Thyroid gland (tissue), 4 donors: Measurements from ENCODE around the gene MAP3K8. TPM values are rescaled to one million over a fixed set of nuclear protein-coding genes. Genes with fewer than 3 reads are reported as not detected.
"Not testable (repeated sequence)": the region's sequence is repeated elsewhere in the genome, so short reads cannot be mapped to it uniquely, and the experiment has no call there.

Source experiments
- DNase-seq, 2 donors: peaks; one replicate each; pipeline ENCODE4 v3.0.0-alpha.2; 2019
- H3K27ac ChIP-seq, 3 donors: fragments of 200-600 bp; sonication (generic); 1 replicate in 2 of 3; 2 replicates in 1 of 3; pipeline ENCODE4 v1.5.1; 2016 to 2019; ENCODE audit warnings: mild to moderate bottlenecking in 1 of 3, moderate library complexity in 1 of 3
- H3K27me3 ChIP-seq: fragments of 200-600 bp; sonication (generic); one replicate; pipeline ENCODE4 v1.5.1; 2019
- H3K36me3 ChIP-seq, 2 donors: fragments of 200-600 bp; sonication (generic); one replicate each; pipeline ENCODE4 v1.5.1; 2016 to 2019
- H3K4me1 ChIP-seq, 2 donors: fragments of 200-600 bp; sonication (generic); one replicate each; pipeline ENCODE4 v1.5.1; 2017 to 2019
- H3K4me3 ChIP-seq, 3 donors: fragments of 200-600 bp; sonication (generic); replicated peaks in 1 of 3; 1 replicate in 2 of 3; 2 replicates in 1 of 3; pipeline ENCODE4 v1.5.1; 2016; ENCODE audit warnings: mild to moderate bottlenecking in 1 of 3
- H3K9me3 ChIP-seq: fragments of 200-600 bp; sonication (generic); one replicate; pipeline ENCODE4 v1.5.1; 2017
- POLR2A ChIP-seq, 2 donors: fragments of 450-650 bp; IDR thresholded peaks; one replicate each; pipeline ENCODE4 v1.6.1; 2017; ENCODE audit warnings: antibody characterized with exemption in 2 of 2, mild to moderate bottlenecking in 2 of 2, moderate library complexity in 1 of 2
- WGBS, 2 donors: methylation state at CpG; one replicate each; pipeline ENCODE4 v1.1.5; 2017; 5-methylcytosine and 5-hydroxymethylcytosine counted together
- intact Hi-C: fragments of 100-400 bp; cut with DNase I; formaldehyde crosslinking; loops from one replicate; pipeline ENCODE4 v1.15.1; 2023
- total RNA-seq, 4 donors: library from RNA; depleted of rRNA; stranded (reverse); fragments of >200 nt; gene quantifications; one replicate each; pipeline ENCODE4 v1.2.3, GENCODE V29; 2016
- TF ChIP-seq, protein P1 (sequence below), 6 experiments: fragments of 200-600 bp in 3 of 6; fragments of 450-650 bp in 3 of 6; sonication (generic) in 3 of 6; IDR thresholded peaks; one replicate each; pipeline ENCODE4 v1.5.1; 2016 to 2019; ENCODE audit warnings: antibody characterized with exemption in 6 of 6, mild to moderate bottlenecking in 2 of 6, inconsistent platforms in 1 of 6, moderate library complexity in 1 of 6

Gene MAP3K8
- total RNA-seq, 4 donors from 2014 or later = 9.7 to 37.9 (median 22.7) TPM

GRCh38 chr10:30466445-30466844, 32.5 kb downstream of the MAP3K8 start:
- WGBS, 2 donors = 75 to 76% methylated on average over 7 of the region's 7 CpGs

GRCh38 chr10:30467651-30468338, 33.8 kb downstream of the MAP3K8 start:
- 67 to 71% methylated on average over 4 of the region's 4 CpGs for WGBS, 2 donors
- TF ChIP-seq POLR2A (IDR thresholded peaks at IDR 0.05) = no peak
- TF ChIP-seq, protein P1, sequence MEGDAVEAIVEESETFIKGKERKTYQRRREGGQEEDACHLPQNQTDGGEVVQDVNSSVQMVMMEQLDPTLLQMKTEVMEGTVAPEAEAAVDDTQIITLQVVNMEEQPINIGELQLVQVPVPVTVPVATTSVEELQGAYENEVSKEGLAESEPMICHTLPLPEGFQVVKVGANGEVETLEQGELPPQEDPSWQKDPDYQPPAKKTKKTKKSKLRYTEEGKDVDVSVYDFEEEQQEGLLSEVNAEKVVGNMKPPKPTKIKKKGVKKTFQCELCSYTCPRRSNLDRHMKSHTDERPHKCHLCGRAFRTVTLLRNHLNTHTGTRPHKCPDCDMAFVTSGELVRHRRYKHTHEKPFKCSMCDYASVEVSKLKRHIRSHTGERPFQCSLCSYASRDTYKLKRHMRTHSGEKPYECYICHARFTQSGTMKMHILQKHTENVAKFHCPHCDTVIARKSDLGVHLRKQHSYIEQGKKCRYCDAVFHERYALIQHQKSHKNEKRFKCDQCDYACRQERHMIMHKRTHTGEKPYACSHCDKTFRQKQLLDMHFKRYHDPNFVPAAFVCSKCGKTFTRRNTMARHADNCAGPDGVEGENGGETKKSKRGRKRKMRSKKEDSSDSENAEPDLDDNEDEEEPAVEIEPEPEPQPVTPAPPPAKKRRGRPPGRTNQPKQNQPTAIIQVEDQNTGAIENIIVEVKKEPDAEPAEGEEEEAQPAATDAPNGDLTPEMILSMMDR (IDR thresholded peaks at IDR 0.05) = no peak
- Histone ChIP-seq H3K27me3 (no peaks in the 10 kb centered on the region), H3K9me3 (no peaks in the 10 kb centered on the region), H3K36me3 (no peaks in the 10 kb centered on the region), H3K27ac (no peak overlapping the region), H3K4me3 (no peak overlapping the region), H3K4me1 (no peaks in the 10 kb centered on the region)
- intact Hi-C loops = no loop called here
- DNase-seq = no peak

More at GRCh38 chr10:30466445-30466844, 32.5 kb downstream of the MAP3K8 start:
- peaks cover 5 to 11% of the 10 kb centered on the region in 2 donors for H3K36me3 ChIP-seq
- intact Hi-C loops = no loop called here
- H3K9me3 ChIP-seq = no peaks in the 10 kb centered on the region
- no peak overlapping the region for H3K4me3 ChIP-seq
- H3K27me3 ChIP-seq = no peaks in the 10 kb centered on the region
- DNase-seq = no peak
- no peaks in the 10 kb centered on the region for H3K4me1 ChIP-seq
- no peak for TF ChIP-seq POLR2A (IDR thresholded peaks at IDR 0.05)
- TF ChIP-seq, protein P1 (IDR thresholded peaks at IDR 0.05) = no peak
- no peak overlapping the region for H3K27ac ChIP-seq

- Histone ChIP-seq H3K9me3 (no peaks in the 10 kb centered on the region), H3K36me3 (no peaks in the 10 kb centered on the region), H3K27me3 (no peaks in the 10 kb centered on the region), H3K4me1 (no peaks in the 10 kb centered on the region), H3K27ac (no peak overlapping the region), H3K4me3 (no peak overlapping the region)
- WGBS, 2 donors = 85 to 95% methylated on average over 4 of the region's 4 CpGs
- DNase-seq = no peak
- intact Hi-C loops = no loop called here
- TF ChIP-seq POLR2A (IDR thresholded peaks at IDR 0.05) = no peak
- TF ChIP-seq, protein P1 (IDR thresholded peaks at IDR 0.05) = no peak
Measured at GRCh38 chr10:30472414-30473155, 38.6 kb downstream of the MAP3K8 start.

- H3K36me3 ChIP-seq, DNase-seq, intact Hi-C loops, H3K27ac ChIP-seq, H3K4me1 ChIP-seq, H3K9me3 ChIP-seq, H3K4me3 ChIP-seq, H3K27me3 ChIP-seq: not testable (repeated sequence)
- 69 to 76% methylated on average over 5 of the region's 5 CpGs for WGBS, 2 donors
Measured at GRCh38 chr10:30475515-30475914, 41.5 kb downstream of the MAP3K8 start.

GRCh38 chr10:30476511-30477155, 42.6 kb downstream of the MAP3K8 start:
- intact Hi-C loops = no loop called here
- H3K27ac ChIP-seq = no peak overlapping the region
- no peaks in the 10 kb centered on the region for H3K4me1 ChIP-seq
- H3K9me3 ChIP-seq = no peaks in the 10 kb centered on the region
- no peaks in the 10 kb centered on the region for H3K27me3 ChIP-seq
- H3K36me3 ChIP-seq = no peaks in the 10 kb centered on the region
- no peak overlapping the region for H3K4me3 ChIP-seq
- WGBS, 2 donors = 90 to 91% methylated on average over 14 to 18 of the region's 18 CpGs
- no peak for TF ChIP-seq POLR2A (IDR thresholded peaks at IDR 0.05)
- TF ChIP-seq, protein P1 (IDR thresholded peaks at IDR 0.05) = no peak
- peak in 1 of 2 donors; percentile 17 for DNase-seq

- intact Hi-C loops, H3K9me3 ChIP-seq, H3K4me1 ChIP-seq, DNase-seq, H3K4me3 ChIP-seq, H3K27me3 ChIP-seq, H3K36me3 ChIP-seq, H3K27ac ChIP-seq: not testable (repeated sequence)
- WGBS, 2 donors = 69 to 75% methylated on average over 8 of the region's 8 CpGs
Measured at GRCh38 chr10:30479513-30479912, 45.5 kb downstream of the MAP3K8 start.
